ENCODE data around the gene EFCAB14.

The EFCAB14 gene

GRCh38 chr1:46639547-46639946, 79.4 kb downstream of the EFCAB14 start:
- H3K27me3 Mint-ChIP-seq: no peaks in the 10 kb centered on the region
- H3K4me3 Mint-ChIP-seq: no peak overlapping the region
- H3K36me3 Mint-ChIP-seq: peaks cover 51% of the 10 kb centered on the region
- H3K4me1 Mint-ChIP-seq: no peaks in the 10 kb centered on the region
- no peaks in the 10 kb centered on the region for H3K9me3 Mint-ChIP-seq
- H3K27ac Mint-ChIP-seq: no peak overlapping the region
- no peak for ATAC-seq

DNA sequence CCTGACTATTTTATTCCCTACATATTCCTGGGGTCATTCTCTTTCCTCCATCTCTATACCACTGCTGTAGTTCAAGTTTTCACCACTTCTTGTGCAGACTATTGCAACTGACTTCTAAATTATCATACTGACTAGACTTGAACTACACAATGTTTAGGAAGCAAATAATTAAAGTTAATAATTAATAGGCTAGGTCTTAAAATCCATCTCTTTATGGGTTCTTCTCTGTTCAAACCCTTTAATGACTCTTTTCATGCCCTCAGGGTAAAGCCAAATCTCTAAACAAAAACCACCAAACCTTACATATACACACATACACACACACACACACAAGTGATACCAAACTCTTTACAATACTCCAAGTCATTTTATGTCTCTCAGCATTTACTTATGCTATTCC, 80.0 kb downstream of the EFCAB14 start:
- ATAC-seq: no peak
- Mint-ChIP-seq H3K36me3 (peaks cover 58% of the 10 kb centered on the region), H3K27ac (no peak overlapping the region), H3K4me3 (no peak overlapping the region), H3K9me3 (no peaks in the 10 kb centered on the region), H3K27me3 (no peaks in the 10 kb centered on the region), H3K4me1 (no peaks in the 10 kb centered on the region)

GRCh38 chr1:46637444-46638083, 81.3 kb downstream of the EFCAB14 start:
- Mint-ChIP-seq H3K27ac (no peak overlapping the region), H3K4me1 (no peaks in the 10 kb centered on the region), H3K36me3 (peaks cover 69% of the 10 kb centered on the region)

DNA sequence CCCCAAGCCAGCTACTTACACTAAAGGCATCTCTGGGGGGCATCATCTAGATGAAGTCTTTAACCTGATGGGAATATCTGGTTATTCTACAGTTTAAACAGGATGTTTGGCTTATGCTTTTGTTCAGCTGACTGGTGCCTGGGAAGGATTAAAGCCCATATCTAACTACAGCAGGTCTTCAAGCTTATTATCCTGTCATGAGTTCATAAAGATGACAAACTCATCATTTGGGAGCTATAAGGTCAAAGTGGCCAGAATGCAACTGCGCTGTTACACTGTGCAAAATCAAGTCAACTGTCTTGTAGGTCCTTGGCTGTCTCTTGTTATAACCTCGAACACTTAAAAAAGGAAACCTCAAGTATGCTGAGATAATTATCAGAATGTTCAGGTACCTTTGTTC, 83.7 kb downstream of the EFCAB14 start:
- peaks cover 55% of the 10 kb centered on the region for H3K36me3 Mint-ChIP-seq
- no peak overlapping the region for H3K27ac Mint-ChIP-seq
- no peak overlapping the region for H3K4me3 Mint-ChIP-seq
- no peaks in the 10 kb centered on the region for H3K27me3 Mint-ChIP-seq
- H3K9me3 Mint-ChIP-seq: no peaks in the 10 kb centered on the region
- ATAC-seq: no peak
- no peaks in the 10 kb centered on the region for H3K4me1 Mint-ChIP-seq

More at GRCh38 chr1:46637444-46638083, 81.3 kb downstream of the EFCAB14 start:
- no peak for ATAC-seq
- Mint-ChIP-seq H3K9me3 (no peaks in the 10 kb centered on the region), H3K27me3 (no peaks in the 10 kb centered on the region), H3K4me3 (no peak overlapping the region)

GRCh38 chr1:46630719-46631118, 88.2 kb downstream of the EFCAB14 start:
- peaks cover 36% of the 10 kb centered on the region for H3K36me3 Mint-ChIP-seq
- no peak overlapping the region for H3K27ac Mint-ChIP-seq
- H3K27me3 Mint-ChIP-seq: no peaks in the 10 kb centered on the region

More at GRCh38 chr1:46630719-46631118, 88.2 kb downstream of the EFCAB14 start:
- H3K4me1 Mint-ChIP-seq: no peaks in the 10 kb centered on the region
- ATAC-seq: no peak
- no peaks in the 10 kb centered on the region for H3K9me3 Mint-ChIP-seq
- no peak overlapping the region for H3K4me3 Mint-ChIP-seq
